Transverse colon (tissue), 4 donors: ENCODE measurements around the gene SET.

Experiments used
- EP300 ChIP-seq: sonication (generic); formaldehyde crosslinking; IDR thresholded peaks from one replicate; pipeline ENCODE4 v1.6.1; 2017; ENCODE audit warnings: antibody characterized with exemption, low read depth
- POLR2A ChIP-seq: fragments of 450-650 bp; IDR thresholded peaks from one replicate; pipeline ENCODE4 v1.6.1; 2016; ENCODE audit warnings: antibody characterized with exemption, mild to moderate bottlenecking, moderate library complexity
- POLR2AphosphoS5 ChIP-seq, 3 donors: sonication (generic); formaldehyde crosslinking; IDR thresholded peaks; one replicate each; pipeline ENCODE4 v1.6.1; 2016; ENCODE audit warnings: antibody characterized with exemption in 3 of 3
- TF ChIP-seq, protein P1 (sequence below), 5 experiments: fragments of 200-600 bp in 3 of 5; fragments of 450-650 bp in 2 of 5; sonication (generic) in 3 of 5; IDR thresholded peaks; 1 replicate in 2 of 5; 2 replicates in 3 of 5; pipeline ENCODE4 v1.5.1; 2016 to 2017; ENCODE audit warnings: antibody characterized with exemption in 5 of 5, inconsistent platforms in 3 of 5, mild to moderate bottlenecking in 2 of 5, moderate library complexity in 1 of 5

DNA sequence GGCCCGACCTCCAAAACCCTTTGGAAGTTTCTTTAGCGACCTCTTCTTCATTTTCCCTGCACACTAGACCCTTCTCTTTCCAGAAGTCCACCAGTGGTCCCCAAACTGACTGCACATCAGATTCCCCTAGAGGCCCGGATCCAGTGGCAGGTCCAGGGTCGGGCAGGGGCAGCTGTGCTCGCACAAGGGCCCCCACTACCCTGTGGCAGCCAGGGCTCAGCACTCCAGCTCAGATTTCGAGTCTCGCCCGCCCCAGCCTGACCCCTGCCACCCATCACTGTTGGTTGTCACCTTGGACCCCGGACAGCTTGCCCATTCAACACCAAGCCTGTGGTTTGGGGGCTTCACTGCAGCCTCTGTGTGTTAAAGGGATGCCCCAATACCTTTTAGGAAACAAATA is 42.7 kb downstream of the SET start:
- TF ChIP-seq, protein P1, sequence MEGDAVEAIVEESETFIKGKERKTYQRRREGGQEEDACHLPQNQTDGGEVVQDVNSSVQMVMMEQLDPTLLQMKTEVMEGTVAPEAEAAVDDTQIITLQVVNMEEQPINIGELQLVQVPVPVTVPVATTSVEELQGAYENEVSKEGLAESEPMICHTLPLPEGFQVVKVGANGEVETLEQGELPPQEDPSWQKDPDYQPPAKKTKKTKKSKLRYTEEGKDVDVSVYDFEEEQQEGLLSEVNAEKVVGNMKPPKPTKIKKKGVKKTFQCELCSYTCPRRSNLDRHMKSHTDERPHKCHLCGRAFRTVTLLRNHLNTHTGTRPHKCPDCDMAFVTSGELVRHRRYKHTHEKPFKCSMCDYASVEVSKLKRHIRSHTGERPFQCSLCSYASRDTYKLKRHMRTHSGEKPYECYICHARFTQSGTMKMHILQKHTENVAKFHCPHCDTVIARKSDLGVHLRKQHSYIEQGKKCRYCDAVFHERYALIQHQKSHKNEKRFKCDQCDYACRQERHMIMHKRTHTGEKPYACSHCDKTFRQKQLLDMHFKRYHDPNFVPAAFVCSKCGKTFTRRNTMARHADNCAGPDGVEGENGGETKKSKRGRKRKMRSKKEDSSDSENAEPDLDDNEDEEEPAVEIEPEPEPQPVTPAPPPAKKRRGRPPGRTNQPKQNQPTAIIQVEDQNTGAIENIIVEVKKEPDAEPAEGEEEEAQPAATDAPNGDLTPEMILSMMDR (IDR thresholded peaks at IDR 0.05), result no peak
- TF ChIP-seq POLR2AphosphoS5 (IDR thresholded peaks at IDR 0.05) (no peak), POLR2A (no peak), EP300 (no peak)
